Central memory CD4-positive, alpha-beta T cell (primary cell): ENCODE measurements around the gene RPL5.

ENCODE experiments used
- DNase-seq: peaks from one replicate; pipeline ENCODE4 v3.0.0; 2022

Gene RPL5

GRCh38 chr1:92858564-92859399 is 26.9 kb downstream of the RPL5 start:
- peak; percentile 79 for DNase-seq

GRCh38 chr1:92859400-92860039 is 27.7 kb downstream of the RPL5 start:
- DNase-seq: no peak

- no peak for DNase-seq
Measured at GRCh38 chr1:92862605-92863004, 30.8 kb downstream of the RPL5 start.

GRCh38 chr1:92864131-92864530 is 32.3 kb downstream of the RPL5 start:
- no peak for DNase-seq

GRCh38 chr1:92870591-92870990 is 38.8 kb downstream of the RPL5 start:
- no peak for DNase-seq

- DNase-seq: no peak
Measured at GRCh38 chr1:92872719-92873118, 40.9 kb downstream of the RPL5 start.

- DNase-seq: no peak
Measured at GRCh38 chr1:92874987-92875386, 43.1 kb downstream of the RPL5 start.

GRCh38 chr1:92876351-92876750 is 44.5 kb downstream of the RPL5 start:
- DNase-seq: no peak

- DNase-seq: no peak
Measured at GRCh38 chr1:92877081-92877711, 45.4 kb downstream of the RPL5 start.

- DNase-seq: no peak
Measured at GRCh38 chr1:92877792-92878191, 46.0 kb downstream of the RPL5 start.

GRCh38 chr1:92879316-92879968 is 47.6 kb downstream of the RPL5 start:
- no peak for DNase-seq

GRCh38 chr1:92881391-92881790 is 49.6 kb downstream of the RPL5 start:
- no peak for DNase-seq

GRCh38 chr1:92882819-92883218 is 51.0 kb downstream of the RPL5 start:
- DNase-seq: peak; percentile 42

GRCh38 chr1:92883297-92883696 is 51.5 kb downstream of the RPL5 start:
- DNase-seq: no peak

GRCh38 chr1:92884195-92884594 is 52.4 kb downstream of the RPL5 start:
- no peak for DNase-seq

- DNase-seq: no peak
Measured at GRCh38 chr1:92886886-92887419, 55.1 kb downstream of the RPL5 start.

GRCh38 chr1:92887465-92887864 is 55.6 kb downstream of the RPL5 start:
- no peak for DNase-seq
